IMR-90 (cell line): Measurements from ENCODE around the gene TBCK. TPM values are rescaled to one million over a fixed set of nuclear protein-coding genes. Genes with fewer than 3 reads are reported as not detected.

Experiments
- ATAC-seq: fragments of 200-7000 bp; cut with Tn5 transposase; 2 replicates; pipeline ENCODE4 v1.9.1; 2020; ENCODE audit warnings: low read depth, mild to moderate bottlenecking, moderate library complexity
- BruUV-seq: library from RNA; stranded (reverse); fragments of 400-500 nt; replicated peaks from 2 replicates; lab custom pipeline; 2021; lab: Mats Ljungman, UMichigan
- CTCF ChIA-PET: fragments of 300-600 bp; formaldehyde crosslinking; extraction: SDS; loops from one replicate; lab custom pipeline; 2021; ENCODE audit warnings: antibody characterized with exemption; lab: Yijun Ruan, JAX
- POLR2A ChIA-PET: fragments of 300-600 bp; sonication (Branson Sonifier 250); formaldehyde crosslinking; loops from one replicate; lab custom pipeline; 2022; ENCODE audit warnings: antibody characterized with exemption; ENCODE audit not compliant: unreplicated experiment; lab: Charles Lee
- DNase-seq: peaks from one replicate; pipeline ENCODE4 v3.0.0; 2013
- H2AFZ ChIP-seq: replicated peaks from 2 replicates; pipeline ENCODE3; 2013; ENCODE audit warnings: low read length, mild to moderate bottlenecking; ENCODE audit not compliant: poor library complexity
- H2AK5ac ChIP-seq: 2 replicates; pipeline ENCODE4 v1.6.1; 2013; ENCODE audit warnings: low read depth, low read length, inconsistent platforms
- H2AK9ac ChIP-seq: replicated peaks from 2 replicates; pipeline ENCODE3; 2013; ENCODE audit warnings: mild to moderate bottlenecking, low read depth, low read length, moderate library complexity; ENCODE audit not compliant: poor library complexity
- H2BK120ac ChIP-seq: 2 replicates; pipeline ENCODE4 v1.6.1; 2013; ENCODE audit warnings: low read depth, low read length, inconsistent platforms
- H2BK15ac ChIP-seq: 3 replicates; pipeline ENCODE4 v1.6.1; 2013; ENCODE audit warnings: low read depth, low read length, inconsistent platforms
- H2BK20ac ChIP-seq: 2 replicates; pipeline ENCODE4 v1.6.1; 2013; ENCODE audit warnings: low read depth, mild to moderate bottlenecking, inconsistent platforms, low read length, moderate library complexity
- H2BK5ac ChIP-seq: 2 replicates; pipeline ENCODE4 v1.6.1; 2013; ENCODE audit warnings: mild to moderate bottlenecking, low read depth, low read length, inconsistent platforms; ENCODE audit not compliant: poor library complexity, severe bottlenecking
- H3K14ac ChIP-seq: replicated peaks from 2 replicates; pipeline ENCODE4 v1.6.1; 2013; ENCODE audit warnings: low read depth, low read length, inconsistent platforms
- H3K18ac ChIP-seq: 2 replicates; pipeline ENCODE4 v1.6.1; 2013; ENCODE audit warnings: low read depth, low read length, control low read depth
- H3K23ac ChIP-seq: 2 replicates; pipeline ENCODE4 v1.6.1; 2013; ENCODE audit warnings: low read depth, low read length, inconsistent platforms
- H3K27ac ChIP-seq: 2 replicates; pipeline ENCODE4 v1.5.1; 2013; ENCODE audit warnings: mild to moderate bottlenecking, control low read depth, low read length; ENCODE audit not compliant: insufficient read depth
- H3K27me3 ChIP-seq: 2 replicates; pipeline ENCODE4 v1.6.1; 2013; ENCODE audit warnings: low read length; ENCODE audit not compliant: control insufficient read depth, insufficient read depth
- H3K36me3 ChIP-seq: 2 replicates; pipeline ENCODE4 v1.6.1; 2013; ENCODE audit warnings: low read length, mixed read lengths; ENCODE audit not compliant: control insufficient read depth, insufficient read depth
- H3K4ac ChIP-seq: 2 replicates; pipeline ENCODE4 v1.6.1; 2013; ENCODE audit warnings: low read depth, low read length, inconsistent platforms
- H3K4me1 ChIP-seq: 2 replicates; pipeline ENCODE4 v1.6.1; 2013; ENCODE audit warnings: low read length, mixed read lengths; ENCODE audit not compliant: control insufficient read depth, insufficient read depth
- H3K4me2 ChIP-seq: 2 replicates; pipeline ENCODE4 v1.6.1; 2013; ENCODE audit warnings: low read depth, mild to moderate bottlenecking, control low read depth, low read length, moderate library complexity
- H3K4me3 ChIP-seq: 2 replicates; pipeline ENCODE4 v1.5.1; 2013; ENCODE audit warnings: low read depth, mild to moderate bottlenecking, control low read depth, low read length, moderate library complexity; ENCODE audit not compliant: insufficient read depth
- H3K56ac ChIP-seq: 2 replicates; pipeline ENCODE4 v1.6.1; 2013; ENCODE audit warnings: low read length, inconsistent platforms; ENCODE audit not compliant: insufficient read depth; ENCODE audit errors: extremely low read depth
- H3K79me1 ChIP-seq, 2 experiments: 2 replicates each; pipeline ENCODE4 v1.6.1; 2013; ENCODE audit warnings: low read length in 2 of 2, inconsistent platforms in 1 of 2, low read depth in 1 of 2
- H3K9ac ChIP-seq: 2 replicates; pipeline ENCODE4 v1.6.1; 2013; ENCODE audit warnings: low read depth, low read length, control low read depth
- H3K9me1 ChIP-seq: 2 replicates; pipeline ENCODE4 v1.6.1; 2013; ENCODE audit warnings: low read length, inconsistent platforms; ENCODE audit not compliant: insufficient read depth
- H3K9me3 ChIP-seq: 2 replicates; pipeline ENCODE4 v1.6.1; 2013; ENCODE audit warnings: low read length; ENCODE audit not compliant: control insufficient read depth, insufficient read depth
- H4K20me1 ChIP-seq: 2 replicates; pipeline ENCODE4 v1.6.1; 2013; ENCODE audit warnings: low read length, inconsistent platforms; ENCODE audit not compliant: insufficient read depth
- H4K5ac ChIP-seq: 2 replicates; pipeline ENCODE4 v1.6.1; 2013; ENCODE audit warnings: mild to moderate bottlenecking, low read depth, low read length, control low read depth
- H4K8ac ChIP-seq, 2 experiments: 2 replicates each; pipeline ENCODE4 v1.6.1; 2013; ENCODE audit warnings: low read depth in 2 of 2, low read length in 2 of 2, control low read depth in 1 of 2, inconsistent platforms in 1 of 2
- H4K91ac ChIP-seq: 2 replicates; pipeline ENCODE4 v1.6.1; 2013; ENCODE audit warnings: low read depth, low read length, inconsistent platforms; ENCODE audit not compliant: insufficient read depth
- CHD1 ChIP-seq: IDR thresholded peaks from 2 replicates; pipeline ENCODE4 v1.6.1; 2012; ENCODE audit warnings: low read depth, low read length, improper control_type of control experiment
- MAZ ChIP-seq: IDR thresholded peaks from 2 replicates; pipeline ENCODE4 v1.6.1; 2012; ENCODE audit warnings: low read depth, mild to moderate bottlenecking, low read length, improper control_type of control experiment, moderate library complexity, borderline replicate concordance
- POLR2A ChIP-seq: IDR thresholded peaks from 2 replicates; pipeline ENCODE4 v1.6.1; 2012; ENCODE audit warnings: mild to moderate bottlenecking, low read depth, low read length
- RAD21 ChIP-seq: IDR thresholded peaks from 2 replicates; pipeline ENCODE4 v1.6.1; 2012; ENCODE audit warnings: low read length, improper control_type of control experiment
- RFX5 ChIP-seq: IDR thresholded peaks from 2 replicates; pipeline ENCODE4 v1.8.0; 2012; ENCODE audit warnings: low read depth, mild to moderate bottlenecking, low read length, moderate library complexity
- WGBS, 2 experiments: methylation state at CpG; one replicate each; pipeline versions ENCODE4 v1.1.5 to v1.1.7; 2013; ENCODE audit warnings: missing lambda C conversion rate in 2 of 2; ENCODE audit not compliant: insufficient read length in 1 of 2; ENCODE audit errors: extremely low coverage in 2 of 2; 5-methylcytosine and 5-hydroxymethylcytosine counted together
- dilution Hi-C: fragments of 300-500 bp; cut with HindIII; formaldehyde crosslinking; loops from one replicate; pipeline ENCODE4 v1.14.3; 2018; ENCODE audit warnings: low sequenced_read_pairs; ENCODE audit not compliant: unreplicated experiment
- in situ Hi-C: fragments of 300-500 bp; cut with MboI; formaldehyde crosslinking; loops from 3 replicates; pipeline ENCODE4 v1.14.3; 2019; ENCODE audit warnings: low sequenced_read_pairs, inconsistent platforms, mixed read lengths
- intact Hi-C: fragments of 100-400 bp; cut with micrococcal nuclease; formaldehyde crosslinking; loops from 2 replicates; pipeline ENCODE4 v1.10.0; 2022
- polyA plus RNA-seq, 3 experiments: library from polyadenylated mRNA; depleted of rRNA; stranded (reverse); fragments of >200 nt; gene quantifications; 2 replicates each; pipeline ENCODE4 v1.2.3, GENCODE V29; 2012; ENCODE audit warnings: low replicate concordance in 1 of 3
- total RNA-seq: library from RNA; depleted of rRNA; stranded (reverse); fragments of >200 nt; gene quantifications from 2 replicates; pipeline ENCODE4 v1.2.3, GENCODE V29; 2012

The TBCK gene
- total and polyA plus RNA-seq, 2 of the 4 experiments (the other 2 are of a cell fraction), result 10.7 to 29.9 TPM

- peak overlapping the region; percentile 88 for H3K56ac ChIP-seq
- WGBS, 2 experiments, result no CpG with 5 or more reads among the region's 13 CpGs
- peaks cover 1% of the 10 kb centered on the region; the same call in 1 of the 2 replicates for H3K4me1 ChIP-seq
- peak overlapping the region; percentile 79 for H4K5ac ChIP-seq
- peak overlapping the region; percentile 93 for H3K14ac ChIP-seq
- H3K27me3 ChIP-seq, result no peaks in the 10 kb centered on the region
- BruUV-seq, result TSS peak; percentile 68
- peak overlapping the region; percentile 86 to 95 for H4K8ac ChIP-seq
- dilution Hi-C loops (no loop called here), intact Hi-C loops (loop anchor here (5.0 kb wide), 1 partner anchor 48 kb away; no protein-coding TSS in a partner anchor), in situ Hi-C loops (no loop called here)
- H2BK120ac ChIP-seq, result no peak overlapping the region
- peak overlapping the region; percentile 91 for H3K9ac ChIP-seq
- peak overlapping the region; percentile 84; the same call in 1 of the 2 replicates for H2AK5ac ChIP-seq
- CTCF ChIA-PET, result interaction anchor here (1.0 to 1.9 kb wide), 2 partner anchors 49 to 53 kb away, joined by 5 to 6 read pairs; no protein-coding TSS in a partner anchor
- peak overlapping the region; percentile 99 for H2AK9ac ChIP-seq
- peak overlapping the region; percentile 96 for H2AFZ ChIP-seq
- H3K27ac ChIP-seq, result peak overlapping the region; percentile 86
- H3K36me3 ChIP-seq, result no peaks in the 10 kb centered on the region
- H3K79me1 ChIP-seq, result peaks cover 16 to 29% of the 10 kb centered on the region in 2 experiments; a peak in 3 of 4 replicates
- H4K20me1 ChIP-seq, result no peaks in the 10 kb centered on the region
- H3K23ac ChIP-seq, result peak overlapping the region; percentile 94
- H2BK15ac ChIP-seq, result 0 out of 3 replicates have a peak overlapping the region, but pooled peaks have one; percentile 2
- peak overlapping the region; percentile 98 for H3K4me2 ChIP-seq
- peak; percentile 34 for DNase-seq
- ATAC-seq, result no peak
- peak overlapping the region; percentile 88 for H4K91ac ChIP-seq
- no peak overlapping the region for H2BK20ac ChIP-seq
- H3K18ac ChIP-seq, result no peak overlapping the region
- no peaks in the 10 kb centered on the region for H3K9me3 ChIP-seq
- TF ChIP-seq CHD1 (0 out of 2 replicates have a peak, but pooled peaks have one; percentile 69), RFX5 (no peak), RAD21 (no peak), POLR2A (peak; percentile 42; the same call in 1 of the 2 replicates), MAZ (no peak)
- POLR2A ChIA-PET, result no interaction called here
- no peaks in the 10 kb centered on the region for H3K9me1 ChIP-seq
- peak overlapping the region; percentile 91 for H2BK5ac ChIP-seq
- H3K4me3 ChIP-seq, result peak overlapping the region; percentile 70
- H3K4ac ChIP-seq, result peak overlapping the region; percentile 95
These were observed 487 bp downstream of the TBCK start for GRCh38 chr4:106315476-106315967.
